GM18508 (cell line): ENCODE measurements around the gene RAB7B.

Source experiments
- ATAC-seq: cut with Tn5 transposase; IDR thresholded peaks from one replicate; pipeline ENCODE4 v1.9.1; 2021; ENCODE audit warnings: moderate number of reproducible peaks; ENCODE audit not compliant: insufficient read depth, unreplicated experiment

RAB7B gene

GRCh38 chr1:205955499-205955898, 47.7 kb downstream of the RAB7B start:
- ATAC-seq = no peak

GRCh38 chr1:205954819-205955404, 48.3 kb downstream of the RAB7B start:
- ATAC-seq = no peak

- ATAC-seq = no peak
These were observed 51.4 kb downstream of the RAB7B start for GRCh38 chr1:205951746-205952145.

GRCh38 chr1:205950826-205951549, 52.2 kb downstream of the RAB7B start:
- no peak for ATAC-seq

GRCh38 chr1:205950280-205950679, 52.9 kb downstream of the RAB7B start:
- no peak for ATAC-seq

GRCh38 chr1:205949753-205950152, 53.4 kb downstream of the RAB7B start:
- no peak for ATAC-seq

- ATAC-seq = no peak
These were observed 54.3 kb downstream of the RAB7B start for GRCh38 chr1:205948886-205949285.

- ATAC-seq = no peak
These were observed 55.2 kb downstream of the RAB7B start for GRCh38 chr1:205948039-205948438.

GRCh38 chr1:205947024-205947423, 56.2 kb downstream of the RAB7B start:
- ATAC-seq = no peak

GRCh38 chr1:205945069-205945468, 58.1 kb downstream of the RAB7B start:
- ATAC-seq = no peak

- no peak for ATAC-seq
These were observed 58.7 kb downstream of the RAB7B start for GRCh38 chr1:205944525-205944924.

GRCh38 chr1:205943245-205943644, 60.0 kb downstream of the RAB7B start, which contains the start of gene SLC26A9:
TSS of gene SLC26A9 (minus strand) at chr1:205943456. CDS start at chr1:205935820, 7,636 bp downstream.
- no peak for ATAC-seq

- ATAC-seq = no peak
These were observed 60.5 kb downstream of the RAB7B start for GRCh38 chr1:205942631-205943159.

- no peak for ATAC-seq
These were observed 62.5 kb downstream of the RAB7B start for GRCh38 chr1:205940710-205941109.

- ATAC-seq = no peak
These were observed 63.4 kb downstream of the RAB7B start for GRCh38 chr1:205939690-205940330.

- no peak for ATAC-seq
These were observed 64.5 kb downstream of the RAB7B start for GRCh38 chr1:205938682-205939081.

- ATAC-seq = no peak
These were observed 66.2 kb downstream of the RAB7B start for GRCh38 chr1:205936846-205937586.

GRCh38 chr1:205936311-205936710, 66.9 kb downstream of the RAB7B start:
- no peak for ATAC-seq

GRCh38 chr1:205935869-205936268, 67.3 kb downstream of the RAB7B start:
- no peak for ATAC-seq

GRCh38 chr1:205934788-205935187, 68.4 kb downstream of the RAB7B start:
- no peak for ATAC-seq
